GM23248 (cell line): ENCODE results near the gene GDF9. TPM values are rescaled to one million over a fixed set of nuclear protein-coding genes. Genes with fewer than 3 reads are reported as not detected.
A peak's percentile ranks its signal among the peaks of the same experiment; 100 is the strongest.

ENCODE experiments used
- DNase-seq: peaks from one replicate; pipeline ENCODE4 v3.0.0-alpha.2; 2015
- H2AFZ ChIP-seq: fragments of 200-600 bp; sonication (generic); 2 replicates; pipeline ENCODE4 v1.6.1; 2016; ENCODE audit warnings: antibody characterized with exemption
- H3F3A ChIP-seq: fragments of 200-600 bp; sonication (generic); 2 replicates; pipeline ENCODE4 v1.6.1; 2016; ENCODE audit warnings: mild to moderate bottlenecking, antibody characterized with exemption, mixed run types; ENCODE audit not compliant: insufficient read depth
- H3K27ac ChIP-seq: fragments of 200-600 bp; sonication (generic); 2 replicates; pipeline ENCODE4 v1.5.1; 2016; ENCODE audit warnings: mild to moderate bottlenecking
- H3K27me3 ChIP-seq: fragments of 200-600 bp; sonication (generic); replicated peaks from 2 replicates; pipeline ENCODE4 v1.6.1; 2016; ENCODE audit warnings: mild to moderate bottlenecking; ENCODE audit not compliant: insufficient read depth
- H3K36me3 ChIP-seq: fragments of 200-600 bp; sonication (generic); 2 replicates; pipeline ENCODE4 v1.6.1; 2016; ENCODE audit warnings: low read depth, mild to moderate bottlenecking
- H3K4me1 ChIP-seq: fragments of 200-600 bp; sonication (generic); 2 replicates; pipeline ENCODE4 v1.6.1; 2016; ENCODE audit warnings: mild to moderate bottlenecking; ENCODE audit not compliant: insufficient read depth
- H3K4me2 ChIP-seq: fragments of 200-600 bp; sonication (generic); one replicate; pipeline ENCODE4 v1.6.1; 2016; ENCODE audit warnings: mild to moderate bottlenecking; ENCODE audit not compliant: unreplicated experiment
- H3K4me3 ChIP-seq: fragments of 200-600 bp; sonication (generic); 2 replicates; pipeline ENCODE4 v1.5.1; 2016; ENCODE audit warnings: mild to moderate bottlenecking
- H3K79me2 ChIP-seq: fragments of 200-600 bp; sonication (generic); 2 replicates; pipeline ENCODE4 v1.6.1; 2016; ENCODE audit warnings: mild to moderate bottlenecking; ENCODE audit not compliant: insufficient read depth
- H3K9ac ChIP-seq: fragments of 200-600 bp; sonication (generic); 2 replicates; pipeline ENCODE4 v1.6.1; 2016; ENCODE audit warnings: mild to moderate bottlenecking
- H3K9me2 ChIP-seq: fragments of 200-600 bp; sonication (generic); 2 replicates; pipeline ENCODE4 v1.6.1; 2016; ENCODE audit warnings: mixed run types, mild to moderate bottlenecking, moderate library complexity; ENCODE audit not compliant: insufficient read depth
- H3K9me3 ChIP-seq: fragments of 200-600 bp; sonication (generic); one replicate; pipeline ENCODE4 v1.6.1; 2017; ENCODE audit warnings: low read depth
- H4K20me1 ChIP-seq: fragments of 200-600 bp; sonication (generic); 2 replicates; pipeline ENCODE4 v1.6.0; 2016; ENCODE audit not compliant: insufficient read depth
- EZH2 ChIP-seq: fragments of 200-600 bp; sonication (generic); IDR thresholded peaks from 2 replicates; pipeline ENCODE4 v1.6.1; 2018; ENCODE audit warnings: antibody characterized with exemption, mild to moderate bottlenecking; ENCODE audit not compliant: insufficient read depth, poor library complexity, severe bottlenecking
- EZH2phosphoT487 ChIP-seq: fragments of 200-600 bp; sonication (generic); IDR thresholded peaks from 2 replicates; pipeline ENCODE4 v1.6.1; 2018; ENCODE audit warnings: antibody characterized with exemption, moderate library complexity, mild to moderate bottlenecking, low read depth; ENCODE audit not compliant: insufficient read depth
- WGBS, 2 experiments: methylation state at CpG; one replicate each; pipeline ENCODE4 v1.1.6; 2015 to 2017; ENCODE audit warnings: low lambda C conversion rate in 2 of 2, low coverage in 1 of 2; ENCODE audit errors: missing lambda C conversion rate in 2 of 2; 5-methylcytosine and 5-hydroxymethylcytosine counted together
- in situ Hi-C: fragments of 300-500 bp; cut with MboI; formaldehyde crosslinking; loops from 2 replicates; pipeline ENCODE4 v1.15.0; 2020
- polyA plus RNA-seq: library from polyadenylated mRNA; unstranded; fragments of >200 nt; fragmentation: Nextera tagmentation; extraction: Ambion mirVana; gene quantifications from 2 replicates; pipeline ENCODE4 v1.2.1, GENCODE V29; 2016
- total RNA-seq: library from RNA; depleted of rRNA; stranded (reverse); fragments of >200 nt; shearing (Covaris generic); gene quantifications from 2 replicates; pipeline ENCODE4 v1.2.3, GENCODE V29; 2014

The GDF9 gene
- total and polyA plus RNA-seq, 2 experiments from 2014 or later = 0.32 TPM; not detected in 1

- H3K27me3 ChIP-seq = no peaks in the 10 kb centered on the region
- no peaks in the 10 kb centered on the region for H3K4me1 ChIP-seq
- no peaks in the 10 kb centered on the region for H3K9me2 ChIP-seq
- H2AFZ ChIP-seq = no peak overlapping the region
- H3F3A ChIP-seq = peaks cover 34% of the 10 kb centered on the region
- no peaks in the 10 kb centered on the region for H4K20me1 ChIP-seq
- no peak overlapping the region for H3K27ac ChIP-seq
- peaks cover 99% of the 10 kb centered on the region for H3K79me2 ChIP-seq
- no peak for TF ChIP-seq EZH2phosphoT487
- H3K9ac ChIP-seq = no peak overlapping the region
- in situ Hi-C loops = no loop called here
- H3K4me3 ChIP-seq = no peak overlapping the region
- WGBS, 2 experiments = 89% methylated on average over 4 of the region's 4 CpGs
- no peaks in the 10 kb centered on the region for H3K9me3 ChIP-seq
- peaks cover 92% of the 10 kb centered on the region for H3K36me3 ChIP-seq
- DNase-seq = peak; percentile 29
- H3K4me2 ChIP-seq = no peak overlapping the region
These were observed 29.5 kb upstream of the GDF9 start for GRCh38 chr5:132895719-132896305.

- H3K9ac ChIP-seq = no peak overlapping the region
- TF ChIP-seq EZH2 (no peak), EZH2phosphoT487 (no peak)
- H3K9me2 ChIP-seq = no peaks in the 10 kb centered on the region
- H3K4me3 ChIP-seq = no peak overlapping the region
- WGBS, 2 experiments = 97 to 100% methylated on average over 4 of the region's 4 CpGs
- H3K9me3 ChIP-seq = no peaks in the 10 kb centered on the region
- no peaks in the 10 kb centered on the region for H4K20me1 ChIP-seq
- H3F3A ChIP-seq = peaks cover 42% of the 10 kb centered on the region
- peaks cover 93% of the 10 kb centered on the region for H3K36me3 ChIP-seq
- in situ Hi-C loops = no loop called here
- H3K79me2 ChIP-seq = peaks cover 77% of the 10 kb centered on the region
- no peaks in the 10 kb centered on the region for H3K27me3 ChIP-seq
- no peak overlapping the region for H3K4me2 ChIP-seq
- H3K27ac ChIP-seq = no peak overlapping the region
- H3K4me1 ChIP-seq = no peaks in the 10 kb centered on the region
- DNase-seq = no peak
- no peak overlapping the region for H2AFZ ChIP-seq
These were observed 24.5 kb upstream of the GDF9 start for GRCh38 chr5:132890817-132891216.

DNA sequence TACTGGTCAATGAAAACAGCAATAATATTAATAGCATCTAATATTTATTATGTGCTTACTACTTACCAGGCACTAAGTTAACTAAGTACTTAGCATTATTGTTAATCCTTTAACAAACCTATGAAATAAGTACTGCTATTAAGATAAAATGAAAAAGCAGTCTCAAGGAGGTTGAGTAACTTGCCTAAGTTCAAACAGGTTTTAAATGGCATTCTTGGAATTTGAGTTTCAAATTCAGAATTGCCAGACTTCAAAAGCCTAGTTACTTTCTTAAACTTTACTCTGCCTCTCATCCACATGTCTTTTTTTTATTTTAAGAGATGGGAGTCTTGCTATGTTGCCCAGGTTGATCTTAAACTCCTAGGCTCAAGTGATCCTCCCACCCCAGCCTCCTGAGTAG is 23.2 kb upstream of the GDF9 start:
- H3K27me3 ChIP-seq = no peaks in the 10 kb centered on the region
- no peak overlapping the region for H3K4me3 ChIP-seq
- no peak for DNase-seq
- in situ Hi-C loops = no loop called here
- no peak overlapping the region for H2AFZ ChIP-seq
- no peaks in the 10 kb centered on the region for H3K4me1 ChIP-seq
- peaks cover 46% of the 10 kb centered on the region for H3F3A ChIP-seq
- no peaks in the 10 kb centered on the region for H4K20me1 ChIP-seq
- no peaks in the 10 kb centered on the region for H3K9me3 ChIP-seq
- H3K4me2 ChIP-seq = no peak overlapping the region
- no peak overlapping the region for H3K9ac ChIP-seq
- peaks cover 66% of the 10 kb centered on the region for H3K79me2 ChIP-seq
- TF ChIP-seq EZH2 (no peak), EZH2phosphoT487 (no peak)
- H3K27ac ChIP-seq = no peak overlapping the region
- peaks cover 85% of the 10 kb centered on the region for H3K36me3 ChIP-seq
- no peaks in the 10 kb centered on the region for H3K9me2 ChIP-seq

GRCh38 chr5:132887283-132887682 is 21.0 kb upstream of the GDF9 start:
- in situ Hi-C loops = no loop called here
- peaks cover 46% of the 10 kb centered on the region for H3K79me2 ChIP-seq
- H3K36me3 ChIP-seq = peaks cover 81% of the 10 kb centered on the region
- H3K27me3 ChIP-seq = no peaks in the 10 kb centered on the region
- H2AFZ ChIP-seq = no peak overlapping the region
- H3K4me1 ChIP-seq = no peaks in the 10 kb centered on the region
- no peak overlapping the region for H3K27ac ChIP-seq
- H3K9me2 ChIP-seq = no peaks in the 10 kb centered on the region
- no peak overlapping the region for H3K4me3 ChIP-seq
- no peaks in the 10 kb centered on the region for H3K9me3 ChIP-seq
- H3K4me2 ChIP-seq = no peak overlapping the region
- H3F3A ChIP-seq = peaks cover 55% of the 10 kb centered on the region
- 0 to 10% methylated on average over 1 of the region's 1 CpG for WGBS, 2 experiments
- TF ChIP-seq EZH2 (no peak), EZH2phosphoT487 (no peak)
- H4K20me1 ChIP-seq = no peaks in the 10 kb centered on the region
- no peak for DNase-seq
- H3K9ac ChIP-seq = no peak overlapping the region
